Hematopoietic multipotent progenitor cell treated with erythropoietin and hydrocortisone succinate and interleukin-3 and kit ligand, for 17 days (in vitro differentiated cells): ENCODE results near the gene OR2V1.
"Not testable (repeated sequence)": the region's sequence is repeated elsewhere in the genome, so short reads cannot be mapped to it uniquely, and the experiment has no call there.

Experiments
- DNase-seq: peaks from one replicate; pipeline ENCODE4 v3.0.0-alpha.2; 2015; ENCODE audit warnings: low spot score

OR2V1 gene, protein sequence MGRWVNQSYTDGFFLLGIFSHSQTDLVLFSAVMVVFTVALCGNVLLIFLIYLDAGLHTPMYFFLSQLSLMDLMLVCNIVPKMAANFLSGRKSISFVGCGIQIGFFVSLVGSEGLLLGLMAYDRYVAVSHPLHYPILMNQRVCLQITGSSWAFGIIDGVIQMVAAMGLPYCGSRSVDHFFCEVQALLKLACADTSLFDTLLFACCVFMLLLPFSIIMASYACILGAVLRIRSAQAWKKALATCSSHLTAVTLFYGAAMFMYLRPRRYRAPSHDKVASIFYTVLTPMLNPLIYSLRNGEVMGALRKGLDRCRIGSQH

DNA sequence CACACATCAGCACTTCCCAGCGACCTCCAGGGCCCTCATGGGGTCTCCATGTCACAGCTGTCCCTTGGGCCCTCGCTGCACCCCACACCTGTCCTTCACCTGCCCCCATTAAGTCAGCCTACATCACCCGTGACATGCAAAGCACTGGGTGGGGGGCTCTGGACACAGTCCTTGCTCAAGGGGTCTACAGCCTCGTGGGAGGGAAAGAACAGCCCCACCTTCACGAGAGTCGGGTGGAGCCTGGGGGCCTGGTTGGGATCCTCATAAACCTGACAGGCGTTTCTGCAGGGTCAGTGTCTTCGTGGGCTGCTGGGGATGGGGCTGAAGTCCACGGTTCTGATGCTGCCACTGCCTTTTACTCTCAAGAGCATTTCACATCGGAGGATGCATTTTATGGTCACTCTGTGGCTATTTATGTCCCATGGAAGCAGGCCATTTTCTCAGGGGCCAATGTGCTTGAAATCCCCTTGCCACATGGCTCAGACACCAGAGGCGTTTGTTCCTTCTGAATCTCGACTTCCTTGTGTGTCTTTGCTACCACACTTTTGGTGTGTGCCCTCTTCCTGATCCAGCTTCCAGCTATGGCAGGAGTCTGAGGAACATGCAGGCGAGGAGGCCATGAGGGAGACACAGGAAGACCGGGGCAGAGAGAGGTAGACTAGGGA lies at the start of gene OR2V1:
Gene OR2V1 (minus strand): TSS at position 338 of the 665 bp plus-strand sequence. CDS start 5,865 bp downstream, outside the sequence.
- no peak for DNase-seq

DNA sequence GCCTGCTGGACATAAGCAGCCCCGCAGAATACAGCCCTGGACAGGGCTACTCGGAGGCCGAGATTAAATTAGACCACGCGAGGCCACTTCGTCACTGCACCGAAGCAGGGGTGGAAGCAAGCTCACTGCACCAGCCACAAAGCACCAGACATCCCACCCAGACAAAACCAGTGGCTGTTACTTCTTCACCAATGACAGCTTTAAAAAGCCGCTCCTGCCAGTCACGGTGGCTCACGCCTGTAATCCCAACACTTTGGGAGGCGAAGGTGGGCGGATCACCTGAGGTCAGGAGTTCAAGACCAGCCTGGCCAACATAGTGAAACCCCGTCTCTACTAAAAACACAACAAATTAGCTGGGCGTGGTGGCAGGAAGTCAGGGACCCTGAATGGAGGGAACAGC lies 46.6 kb upstream of the OR2V1 start:
- not testable (repeated sequence) for DNase-seq

DNA sequence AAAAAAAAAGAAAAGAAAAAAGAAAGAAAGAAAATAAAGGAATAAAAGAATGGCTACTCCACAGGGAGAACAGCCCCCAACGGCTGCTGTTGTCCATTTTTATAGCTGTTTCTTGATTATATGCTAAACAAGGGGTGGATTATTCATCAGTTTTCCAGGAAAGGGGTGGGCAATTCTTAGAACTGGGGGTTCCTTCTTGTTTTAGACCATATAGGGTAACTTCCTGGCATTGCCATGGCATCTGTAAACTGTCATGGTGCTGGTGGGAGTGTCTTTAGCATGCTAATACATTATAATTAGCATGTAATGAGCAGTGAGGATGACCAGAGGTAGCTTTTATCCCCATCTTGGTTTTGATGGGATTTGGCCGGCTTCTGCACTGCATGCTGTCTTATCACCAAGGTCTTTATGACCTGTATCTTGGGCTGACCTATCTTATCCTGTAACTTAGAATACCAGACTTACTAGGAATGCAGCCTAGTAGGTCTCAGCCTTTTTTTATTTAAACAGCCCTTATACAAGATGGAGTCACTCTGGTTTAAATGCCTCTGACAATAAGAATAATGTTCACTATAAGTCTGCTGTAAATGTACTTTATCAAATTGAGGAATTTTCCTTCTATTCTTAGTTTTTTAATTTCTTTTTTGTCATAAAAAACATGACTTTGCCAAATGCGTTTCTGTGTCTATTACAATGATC lies 45.4 kb upstream of the OR2V1 start:
- DNase-seq: no peak

DNA sequence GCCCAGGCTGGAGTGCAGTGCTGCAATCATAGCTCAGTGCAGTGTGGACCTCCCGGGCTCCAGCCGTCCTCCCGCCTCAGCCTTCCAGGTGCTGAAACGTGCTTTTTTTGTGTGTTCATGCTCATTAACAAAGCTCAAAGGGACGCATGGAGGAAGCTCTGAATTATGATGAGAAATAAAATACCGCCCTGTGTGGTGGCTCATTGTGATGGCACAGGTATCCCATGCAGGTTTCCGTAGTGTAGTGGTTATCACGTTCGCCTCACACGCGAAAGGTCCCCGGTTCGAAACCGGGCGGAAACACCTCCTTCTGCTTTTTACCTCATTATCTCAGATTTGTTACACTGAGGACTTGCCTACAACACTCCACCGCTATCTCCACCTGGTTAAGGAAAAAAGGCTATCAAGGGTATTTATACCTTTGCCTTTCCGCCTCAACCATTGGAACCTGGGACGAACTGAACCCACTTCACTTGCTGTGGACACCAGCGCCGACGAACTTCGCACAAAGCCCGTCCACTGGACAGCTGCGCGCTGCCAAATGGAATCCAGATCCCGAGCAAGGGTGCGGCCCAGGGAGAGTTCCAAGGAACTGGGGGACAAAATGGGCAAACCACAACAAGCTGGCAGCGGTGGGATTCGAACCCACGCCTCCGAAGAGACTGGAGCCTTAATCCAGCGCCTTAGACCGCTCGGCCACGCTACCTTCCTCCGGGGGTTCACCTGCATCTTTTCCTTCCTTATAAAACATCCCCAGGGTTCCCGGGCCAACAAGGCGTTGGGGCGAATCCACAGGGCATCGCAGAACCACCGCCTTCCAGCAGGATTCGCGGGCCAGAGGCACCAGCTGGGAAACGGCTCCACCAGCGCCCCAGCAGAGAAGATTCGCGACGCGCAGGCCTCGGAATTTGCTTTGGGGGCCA lies 42.7 kb upstream of the OR2V1 start:
- DNase-seq: no peak

DNA sequence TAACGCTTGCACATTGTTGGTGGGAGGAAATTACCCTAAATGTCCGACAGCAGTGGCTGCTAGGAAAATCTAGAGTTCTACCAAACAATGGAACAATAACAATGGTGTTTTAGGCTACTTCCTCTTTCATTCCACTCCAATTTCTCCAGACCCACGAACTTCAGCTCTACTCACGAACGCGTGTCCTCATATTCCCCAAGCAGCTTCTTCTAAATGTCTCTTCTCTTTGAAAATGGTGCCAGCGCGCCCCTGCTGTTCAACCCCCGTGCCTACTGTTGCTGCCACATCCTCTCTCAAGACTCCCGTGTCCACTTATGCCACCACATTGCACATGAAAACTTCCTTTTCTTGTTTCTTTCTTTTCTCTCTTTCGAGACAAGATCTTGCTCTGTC lies 42.1 kb upstream of the OR2V1 start:
- DNase-seq: peak; percentile 38

DNA sequence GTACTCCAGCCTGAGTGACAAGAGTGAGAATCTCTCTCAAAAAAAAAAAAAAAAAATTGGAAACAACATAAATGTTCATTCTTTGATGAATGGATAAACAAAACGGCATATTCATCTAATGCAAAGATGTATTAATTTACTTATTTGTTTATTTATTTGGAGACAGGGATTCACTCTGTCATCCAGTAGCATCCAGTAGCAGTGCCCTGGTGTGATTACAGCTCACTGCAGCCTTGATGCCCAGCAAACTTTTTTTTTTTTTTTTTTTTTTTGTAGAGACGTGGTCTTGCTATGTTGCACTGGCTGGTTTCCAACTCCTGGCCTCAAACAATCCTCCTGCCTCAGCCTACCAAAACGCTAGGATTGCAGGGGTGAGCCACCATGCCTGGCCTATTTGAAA lies 40.8 kb upstream of the OR2V1 start:
- DNase-seq: no peak

DNA sequence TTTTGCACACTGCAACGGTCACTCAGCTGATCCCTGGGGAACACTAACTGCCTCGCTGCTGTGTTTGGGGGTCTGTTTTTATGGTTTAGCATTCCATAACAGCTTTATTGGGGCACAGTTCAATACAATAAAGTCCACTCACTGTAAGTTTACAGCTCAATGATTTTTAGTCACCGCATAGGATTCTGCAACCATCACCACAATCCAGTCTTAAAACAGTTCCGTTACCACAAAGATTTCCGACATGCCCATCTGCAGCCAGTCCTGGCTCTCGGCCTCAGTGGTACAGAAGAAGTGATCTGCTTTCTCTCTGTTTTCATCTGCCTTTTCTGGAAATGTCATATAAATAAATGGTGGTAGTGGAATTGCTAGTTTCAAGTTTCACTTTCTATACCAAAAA lies 40.0 kb upstream of the OR2V1 start:
- no peak for DNase-seq

DNA sequence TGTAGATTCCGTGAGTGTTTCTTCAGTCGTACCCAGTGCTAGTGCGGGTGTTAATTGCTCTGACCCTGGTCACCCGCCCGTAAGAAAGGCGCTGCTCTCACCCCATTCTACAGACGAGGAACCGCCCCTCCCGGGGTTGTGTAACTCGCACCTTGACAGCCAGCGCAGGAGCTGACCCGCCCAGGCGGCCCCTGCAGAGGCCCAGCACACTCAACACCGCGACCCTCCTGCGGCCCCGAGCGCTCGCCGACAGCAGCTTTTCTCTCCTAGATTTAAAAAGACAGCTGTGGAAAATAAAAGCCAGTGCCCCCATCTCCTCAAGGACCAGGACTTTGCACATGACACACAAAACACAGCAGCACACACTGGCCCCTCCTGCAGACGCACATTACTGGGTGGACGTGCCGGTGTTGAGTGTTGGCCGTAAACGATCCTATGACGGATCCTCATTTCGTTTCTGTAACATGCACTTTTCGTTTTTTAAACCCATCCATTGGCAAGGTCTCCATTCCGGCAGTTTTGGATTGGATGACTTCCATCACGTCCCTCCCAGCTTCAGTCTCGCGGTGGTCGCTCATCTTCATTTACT lies 39.4 kb upstream of the OR2V1 start:
- DNase-seq: no peak

DNA sequence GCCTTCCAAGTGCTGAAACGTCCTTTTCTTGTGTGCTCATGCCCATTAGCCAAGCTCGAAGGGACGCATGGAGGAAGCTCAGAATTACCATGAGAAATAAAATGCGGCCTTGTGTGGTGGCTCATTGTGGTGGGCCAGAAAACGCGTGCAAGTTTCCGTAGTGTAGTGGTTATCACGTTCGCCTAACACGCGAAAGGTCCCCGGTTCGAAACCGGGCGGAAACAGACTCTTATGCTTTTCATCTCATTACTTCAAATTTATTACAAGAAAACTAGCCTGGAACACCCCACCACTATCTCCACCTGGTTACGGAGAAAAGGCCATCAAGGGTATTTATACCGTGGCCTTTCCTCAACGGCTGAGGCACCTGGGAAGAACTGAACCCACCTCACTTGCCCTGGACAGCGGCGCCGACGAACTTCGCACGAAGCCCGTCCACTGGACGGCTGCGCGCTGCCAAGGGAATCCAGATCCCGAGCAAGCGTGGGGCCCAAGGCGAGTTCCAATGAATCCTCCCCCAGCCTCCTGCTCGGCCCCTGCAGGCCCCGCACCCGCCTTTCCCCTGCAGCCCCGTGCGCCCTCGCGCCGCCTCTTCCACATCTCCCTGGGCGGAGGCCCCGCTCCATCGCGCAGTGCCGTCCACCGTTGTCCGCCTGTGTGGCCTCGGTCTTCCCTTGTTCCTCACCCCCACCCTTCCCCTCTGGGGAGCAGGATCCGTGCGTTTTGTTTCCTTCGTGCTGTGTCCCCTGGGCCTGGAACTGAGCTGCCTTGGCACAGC lies 38.7 kb upstream of the OR2V1 start:
- DNase-seq: peak; percentile 36

DNA sequence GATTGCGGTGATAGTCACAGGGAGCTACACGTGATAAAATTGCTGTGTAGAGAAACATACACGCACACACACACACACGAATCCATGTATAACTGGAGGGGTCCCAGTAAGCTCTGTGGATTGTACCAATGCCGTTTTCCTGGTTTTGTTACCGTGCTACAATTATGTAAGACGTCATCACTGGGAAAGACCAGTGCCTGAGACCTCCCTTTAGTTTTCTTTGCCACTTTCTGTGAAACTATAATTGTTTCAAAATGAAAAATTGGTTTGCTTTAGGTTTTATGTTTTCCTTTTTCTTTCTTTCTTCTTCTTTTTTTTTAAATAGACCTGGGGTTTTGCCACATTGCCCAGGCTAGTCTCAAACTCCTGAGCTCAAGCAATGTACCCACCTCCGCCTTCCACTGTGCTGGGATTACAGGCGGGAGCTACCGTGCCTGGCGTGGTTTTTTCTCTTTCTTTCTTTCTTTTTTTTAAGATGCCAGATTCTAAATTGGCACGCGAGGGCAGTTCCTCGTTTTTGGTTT lies 37.7 kb upstream of the OR2V1 start:
- DNase-seq: no peak

DNA sequence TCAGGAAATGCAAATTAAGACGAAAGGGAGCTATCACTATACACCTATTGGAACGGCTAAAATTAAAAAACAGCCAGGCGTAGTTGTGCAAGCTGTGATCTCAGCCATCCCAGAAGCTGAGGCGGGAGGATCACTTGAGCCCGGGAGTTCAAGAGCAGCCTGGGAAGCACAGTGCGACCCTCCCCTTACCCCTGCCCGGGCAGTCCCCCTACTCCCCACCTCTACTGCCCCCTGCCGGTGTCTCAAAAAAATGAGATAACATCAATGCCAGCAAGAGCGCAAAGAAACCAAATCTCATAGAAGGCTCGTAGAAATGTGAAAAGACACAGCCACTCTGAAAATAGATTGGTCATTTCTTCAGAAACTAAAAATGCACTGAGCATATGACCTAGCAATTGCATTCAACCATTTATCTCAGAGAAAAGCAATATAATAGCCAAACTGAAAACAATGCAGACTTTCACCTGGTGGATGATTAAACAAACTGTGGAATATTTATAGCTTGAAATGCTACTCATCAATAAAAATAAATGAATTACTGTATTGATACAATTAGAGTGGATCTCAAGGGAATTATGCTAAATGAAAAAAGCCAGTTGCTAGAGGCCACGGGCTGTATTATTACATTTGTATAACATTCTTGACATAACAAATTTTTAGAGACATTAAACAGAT lies 37.0 kb upstream of the OR2V1 start:
- DNase-seq: peak; percentile 61

DNA sequence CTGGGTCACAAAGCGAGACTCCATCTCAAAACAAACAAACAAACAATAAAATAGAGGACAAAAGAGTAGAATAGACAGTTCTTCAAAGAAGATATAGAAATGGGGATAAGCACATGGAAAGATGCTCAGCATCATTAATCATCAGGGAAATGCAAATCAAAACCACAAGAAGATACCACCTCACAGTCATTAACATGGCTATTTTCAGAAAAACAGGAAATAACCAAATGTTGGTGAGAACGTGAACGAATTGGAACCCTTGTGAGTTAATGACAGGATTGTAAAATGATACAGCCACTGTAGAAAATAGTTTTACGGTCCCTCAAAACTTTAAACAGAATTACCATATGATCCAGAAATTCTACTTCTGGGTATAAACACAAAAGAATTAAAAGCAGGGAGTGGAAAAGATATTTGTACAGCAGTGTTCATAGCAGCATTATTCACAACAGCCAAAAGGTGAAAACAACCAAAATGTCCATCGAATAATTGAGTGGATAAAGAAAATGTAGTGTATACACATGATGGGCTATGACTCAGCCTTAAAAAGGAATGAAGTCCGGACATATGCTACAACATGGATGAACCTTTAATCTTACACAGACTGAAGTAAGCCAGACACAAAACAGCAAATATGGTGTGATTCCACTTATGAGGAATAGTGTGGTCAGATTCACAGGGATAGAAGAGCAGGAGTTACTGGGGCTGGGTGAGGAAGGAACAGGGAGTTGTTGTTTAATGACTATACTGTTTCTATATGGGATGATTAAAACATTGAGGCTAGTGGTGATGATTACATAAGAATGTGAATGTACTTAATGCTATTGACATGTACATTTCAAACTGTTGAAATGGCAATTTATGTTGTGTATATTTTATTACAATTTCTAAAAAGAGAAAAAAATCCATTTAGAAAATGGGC lies 36.1 kb upstream of the OR2V1 start:
- no peak for DNase-seq

DNA sequence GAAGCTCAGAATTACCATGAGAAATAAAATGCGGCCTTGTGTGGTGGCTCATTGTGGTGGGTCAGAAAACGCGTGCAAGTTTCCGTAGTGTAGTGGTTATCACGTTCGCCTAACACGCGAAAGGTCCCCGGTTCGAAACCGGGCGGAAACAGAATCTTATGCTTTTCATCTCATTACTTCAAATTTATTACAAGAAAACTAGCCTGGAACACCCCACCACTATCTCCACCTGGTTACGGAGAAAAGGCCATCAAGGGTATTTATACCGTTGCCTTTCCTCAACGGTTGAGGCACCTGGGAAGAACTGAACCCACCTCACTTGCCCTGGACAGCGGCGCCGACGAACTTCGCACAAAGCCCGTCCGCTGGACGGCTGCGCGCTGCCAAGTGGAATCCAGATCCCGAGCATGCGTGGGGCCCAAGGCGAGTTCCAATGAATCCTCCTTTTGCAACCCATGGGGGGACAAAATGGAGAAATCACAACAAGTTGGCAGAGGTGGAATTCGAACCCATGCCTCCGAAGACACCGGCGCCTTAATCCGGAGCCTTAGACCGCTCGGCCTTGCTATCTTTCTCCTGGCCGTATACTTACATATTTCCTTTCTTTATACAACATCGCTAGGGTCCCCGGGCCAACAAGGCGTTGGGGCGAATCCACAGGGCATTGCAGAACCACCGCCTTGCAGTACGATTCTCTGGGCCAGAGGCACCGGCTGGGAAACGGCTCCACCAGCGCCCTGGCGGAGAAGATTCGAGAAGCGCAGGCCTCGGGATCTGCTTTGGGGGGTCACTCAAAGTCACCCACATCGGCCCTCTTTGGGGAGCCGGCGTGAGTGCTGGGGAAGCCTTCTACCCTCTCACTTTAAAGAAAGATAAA lies 33.3 kb upstream of the OR2V1 start:
- no peak for DNase-seq

DNA sequence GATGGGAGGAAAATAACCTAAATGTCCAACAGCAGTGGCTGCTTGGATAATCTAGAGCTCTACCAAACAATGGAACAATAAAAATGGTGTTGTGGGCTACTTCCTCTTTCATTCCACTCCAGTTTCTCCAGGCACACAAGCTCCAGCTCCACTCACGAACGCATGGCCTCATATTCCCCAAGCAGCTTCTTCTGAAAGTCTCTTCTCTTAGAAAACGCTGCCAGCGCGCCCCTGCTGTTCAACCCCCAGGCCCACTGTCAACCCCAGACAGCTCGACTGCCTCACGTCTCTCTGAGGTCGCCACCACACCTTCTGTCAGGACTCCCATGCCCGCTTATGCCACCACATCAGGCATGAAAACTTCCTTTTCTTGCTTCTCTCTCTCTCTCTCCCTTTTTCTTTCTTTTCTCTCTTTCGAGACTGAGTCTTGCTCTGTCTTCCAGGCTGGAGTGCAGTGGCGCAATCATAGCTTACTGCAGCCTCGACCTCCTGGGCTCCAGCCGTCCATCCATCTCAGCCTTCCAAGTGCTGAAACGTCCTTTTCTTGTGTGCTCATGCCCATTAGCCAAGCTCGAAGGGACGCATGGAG lies 32.6 kb upstream of the OR2V1 start:
- DNase-seq: no peak

DNA sequence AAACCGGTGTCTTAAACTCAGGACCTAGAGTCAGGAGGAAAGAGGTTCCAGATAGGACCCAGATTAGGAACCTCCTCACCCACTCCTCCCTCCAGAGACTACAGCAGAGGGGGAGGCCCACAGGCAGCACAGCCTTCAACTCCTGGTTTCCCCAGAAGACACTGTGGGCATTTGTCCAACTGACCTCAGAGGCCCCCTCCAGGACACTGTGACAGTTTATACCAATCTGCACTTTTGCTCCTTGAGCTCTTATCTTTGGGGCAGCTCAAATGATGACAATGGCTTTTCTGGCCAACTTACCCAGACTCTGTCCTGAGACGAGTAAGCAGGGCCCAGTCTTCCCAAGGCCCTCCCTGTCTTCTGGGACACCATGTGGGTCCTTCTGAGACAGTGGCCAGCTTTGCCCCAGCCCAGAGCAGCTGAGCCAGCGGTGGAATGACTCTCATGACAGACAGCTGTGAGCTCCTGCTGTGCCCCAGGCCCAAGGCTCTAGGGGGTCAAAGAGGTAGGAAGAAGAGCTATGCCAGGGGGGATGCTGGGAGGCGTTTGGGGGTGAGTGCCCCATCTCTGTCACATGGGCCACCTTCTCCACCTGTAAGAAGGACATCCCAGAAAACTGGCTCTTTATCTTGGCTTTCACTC lies 30.7 kb upstream of the OR2V1 start:
- DNase-seq: no peak

DNA sequence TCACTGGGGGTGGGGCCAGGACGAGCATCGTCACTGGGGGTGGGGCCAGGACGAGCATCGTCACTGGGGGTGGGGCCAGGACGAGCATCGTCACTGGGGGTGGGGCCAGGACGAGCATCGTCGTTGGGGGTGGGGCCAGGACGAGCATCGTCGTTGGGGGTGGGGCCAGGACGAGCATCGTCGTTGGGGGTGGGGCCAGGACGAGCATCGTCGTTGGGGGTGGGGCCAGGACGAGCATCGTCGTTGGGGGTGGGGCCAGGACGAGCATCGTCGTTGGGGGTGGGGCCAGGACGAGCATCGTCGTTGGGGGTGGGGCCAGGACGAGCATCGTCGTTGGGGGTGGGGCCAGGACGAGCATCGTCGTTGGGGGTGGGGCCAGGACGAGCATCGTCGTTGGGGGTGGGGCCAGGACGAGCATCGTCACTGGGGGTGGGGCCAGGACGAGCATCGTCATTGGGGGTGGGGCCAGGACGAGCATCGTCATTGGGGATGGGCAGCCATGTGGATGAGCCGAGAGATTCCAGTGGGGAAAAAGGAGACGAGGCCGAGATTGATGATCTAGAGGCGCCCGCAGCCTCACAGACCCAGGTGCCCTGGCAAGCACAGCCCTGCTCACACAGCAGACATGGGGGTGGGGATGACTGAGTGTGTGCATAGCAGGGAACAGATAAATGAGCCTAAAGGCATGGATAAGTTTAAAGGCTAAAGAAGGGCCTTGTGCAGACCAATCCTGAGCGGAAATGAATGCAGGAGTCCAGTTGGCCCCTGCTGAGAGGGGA lies 30.0 kb upstream of the OR2V1 start:
- peak; percentile 83 for DNase-seq
